ENCODE results near the gene CMSS1.

Gene CMSS1

DNA sequence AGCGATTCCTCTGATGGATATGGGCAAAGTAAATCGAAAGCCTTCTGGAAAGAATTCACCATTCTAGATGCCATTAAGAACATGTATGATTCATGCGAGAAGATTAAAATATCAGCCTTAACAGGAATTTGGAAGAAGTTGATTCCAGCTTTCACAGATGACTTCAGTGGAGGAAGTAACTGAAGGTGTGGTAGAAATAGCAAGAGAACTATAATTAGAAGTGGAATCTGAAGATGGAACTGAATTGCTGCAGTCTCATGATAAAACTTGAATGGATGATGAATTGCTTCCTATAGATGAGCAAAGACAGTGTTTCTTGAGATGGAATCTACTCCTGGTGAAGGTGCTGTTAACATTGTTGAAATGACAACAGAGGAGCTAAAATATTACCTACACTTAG, 413.0 kb downstream of the CMSS1 start:
- no peak for DNase-seq (ENCODE audit: low spot score)
